Suprapubic skin (tissue), 3 donors: ENCODE results near the gene CGRRF1.

ENCODE experiments used
- POLR2AphosphoS5 ChIP-seq, 3 donors: sonication (generic); formaldehyde crosslinking; IDR thresholded peaks; one replicate each; pipeline ENCODE4 v1.6.1; 2017; ENCODE audit warnings: antibody characterized with exemption in 3 of 3
- TF ChIP-seq, protein P1 (sequence below), 2 donors: fragments of 200-600 bp in 1 of 2; fragments of 450-650 bp in 1 of 2; sonication (generic) in 1 of 2; IDR thresholded peaks; one replicate each; pipeline ENCODE4 v1.5.1; 2016 to 2019; ENCODE audit warnings: antibody characterized with exemption in 2 of 2, mild to moderate bottlenecking in 1 of 2, moderate library complexity in 1 of 2

- TF ChIP-seq, protein P1, sequence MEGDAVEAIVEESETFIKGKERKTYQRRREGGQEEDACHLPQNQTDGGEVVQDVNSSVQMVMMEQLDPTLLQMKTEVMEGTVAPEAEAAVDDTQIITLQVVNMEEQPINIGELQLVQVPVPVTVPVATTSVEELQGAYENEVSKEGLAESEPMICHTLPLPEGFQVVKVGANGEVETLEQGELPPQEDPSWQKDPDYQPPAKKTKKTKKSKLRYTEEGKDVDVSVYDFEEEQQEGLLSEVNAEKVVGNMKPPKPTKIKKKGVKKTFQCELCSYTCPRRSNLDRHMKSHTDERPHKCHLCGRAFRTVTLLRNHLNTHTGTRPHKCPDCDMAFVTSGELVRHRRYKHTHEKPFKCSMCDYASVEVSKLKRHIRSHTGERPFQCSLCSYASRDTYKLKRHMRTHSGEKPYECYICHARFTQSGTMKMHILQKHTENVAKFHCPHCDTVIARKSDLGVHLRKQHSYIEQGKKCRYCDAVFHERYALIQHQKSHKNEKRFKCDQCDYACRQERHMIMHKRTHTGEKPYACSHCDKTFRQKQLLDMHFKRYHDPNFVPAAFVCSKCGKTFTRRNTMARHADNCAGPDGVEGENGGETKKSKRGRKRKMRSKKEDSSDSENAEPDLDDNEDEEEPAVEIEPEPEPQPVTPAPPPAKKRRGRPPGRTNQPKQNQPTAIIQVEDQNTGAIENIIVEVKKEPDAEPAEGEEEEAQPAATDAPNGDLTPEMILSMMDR (IDR thresholded peaks at IDR 0.05): no peak
- no peak for TF ChIP-seq POLR2AphosphoS5 (IDR thresholded peaks at IDR 0.05)
Observed at GRCh38 chr14:54538055-54538454, 28.3 kb downstream of the CGRRF1 start.
